Testis (tissue), 5 donors: ENCODE measurements around the gene HHLA2. TPM values are rescaled to one million over a fixed set of nuclear protein-coding genes. Genes with fewer than 3 reads are reported as not detected.
"Not testable (repeated sequence)": the region's sequence is repeated elsewhere in the genome, so short reads cannot be mapped to it uniquely, and the experiment has no call there.

Experiments used
- DNase-seq: peaks from one replicate; pipeline ENCODE4 v3.0.0-alpha.2; 2019
- H3K27ac ChIP-seq, 2 donors: fragments of 200-600 bp; sonication (generic); one replicate each; pipeline ENCODE4 v1.5.1; 2019
- H3K27me3 ChIP-seq: fragments of 200-600 bp; sonication (generic); one replicate; pipeline ENCODE4 v1.5.1; 2019
- H3K36me3 ChIP-seq: fragments of 200-600 bp; sonication (generic); one replicate; pipeline ENCODE4 v1.5.1; 2017; ENCODE audit warnings: low read depth; ENCODE audit errors: missing control alignments
- H3K4me1 ChIP-seq: fragments of 200-600 bp; sonication (generic); one replicate; pipeline ENCODE4 v1.5.1; 2019
- H3K4me3 ChIP-seq, 2 donors: fragments of 200-600 bp; sonication (generic); one replicate each; pipeline ENCODE4 v1.5.1; 2017 to 2019
- H3K9me3 ChIP-seq: fragments of 200-600 bp; sonication (generic); one replicate; pipeline ENCODE4 v1.5.1; 2017
- CTCF ChIP-seq, 3 experiments: fragments of 450-650 bp in 2 of 3; fragments of 200-600 bp in 1 of 3; sonication (generic) in 1 of 3; IDR thresholded peaks; one replicate each; pipeline ENCODE4 v1.5.1; 2016 to 2019; ENCODE audit warnings: antibody characterized with exemption in 3 of 3, mild to moderate bottlenecking in 2 of 3, moderate library complexity in 1 of 3
- POLR2A ChIP-seq: fragments of 450-650 bp; IDR thresholded peaks from one replicate; pipeline ENCODE4 v1.6.1; 2017; ENCODE audit warnings: antibody characterized with exemption, mild to moderate bottlenecking, moderate library complexity
- WGBS, 2 donors: methylation state at CpG; one replicate each; pipeline ENCODE4 v1.1.5; 2018; 5-methylcytosine and 5-hydroxymethylcytosine counted together
- intact Hi-C: fragments of 100-400 bp; cut with DNase I; formaldehyde crosslinking; loops from one replicate; pipeline ENCODE4 v1.15.1; 2023; ENCODE audit warnings: low total_unique reads
- long read RNA-seq, 2 donors: transcript quantifications; one replicate each; lab custom pipeline, GENCODE V29; 2026
- polyA plus RNA-seq: library from polyadenylated mRNA; stranded (reverse); fragments of 350-450 nt; fragmentation: Illumina TruSeq; extraction: RNeasy Lipid Tissue Mini Kit (QIAGEN cat#74804); gene quantifications from one replicate; pipeline ENCODE4 v1.2.3, GENCODE V29; 2014; ENCODE audit warnings: low read depth, low replicate concordance; ENCODE audit not compliant: insufficient read depth
- total RNA-seq, 2 donors: library from RNA; depleted of rRNA; stranded (reverse); fragments of >200 nt; gene quantifications; one replicate each; pipeline ENCODE4 v1.2.3, GENCODE V29; 2016

The HHLA2 gene
- total RNA-seq (1 to 10 TPM; 1.5 to 6.7 TPM), polyA plus RNA-seq (5.2 TPM)
- long read RNA-seq, donor 1, result 0 reads
- long read RNA-seq, donor 2, result 0 reads

- Histone ChIP-seq H3K27me3 (no peaks in the 10 kb centered on the region), H3K9me3 (no peaks in the 10 kb centered on the region), H3K36me3 (no peaks in the 10 kb centered on the region), H3K4me3 (no peak within 1 kb of the TSS), H3K27ac (no peak within 1 kb of the TSS), H3K4me1 (no peaks in the 10 kb centered on the region)
- 83 to 93% methylated on average over 2 of the region's 2 CpGs for WGBS, 2 donors
- intact Hi-C loops, result no loop called here
- TF ChIP-seq POLR2A, result no peak
- TF ChIP-seq CTCF (IDR thresholded peaks at IDR 0.05), result no peak
- no peak for DNase-seq
Observed at GRCh38 chr3:108296239-108296638, at the start of gene HHLA2. HHLA2 (plus strand) TSS chr3:108296548; CDS start chr3:108351814, 55,266 bp downstream.

GRCh38 chr3:108250626-108251025 is 45.7 kb upstream of the HHLA2 start:
- WGBS, 2 donors, result 72 to 88% methylated on average over 2 of the region's 2 CpGs
- no peaks in the 10 kb centered on the region for H3K36me3 ChIP-seq
- H3K27me3 ChIP-seq, result no peaks in the 10 kb centered on the region
- H3K9me3 ChIP-seq, result no peaks in the 10 kb centered on the region
- intact Hi-C loops, result no loop called here
- TF ChIP-seq POLR2A (no peak), CTCF (IDR thresholded peaks at IDR 0.05) (no peak)
- H3K27ac ChIP-seq, result no peak overlapping the region
- H3K4me3 ChIP-seq, result no peak overlapping the region
- no peak for DNase-seq
- no peaks in the 10 kb centered on the region for H3K4me1 ChIP-seq

- Histone ChIP-seq H3K4me1 (no peaks in the 10 kb centered on the region), H3K27me3 (no peaks in the 10 kb centered on the region), H3K36me3 (no peaks in the 10 kb centered on the region), H3K4me3 (no peak overlapping the region), H3K27ac (no peak overlapping the region), H3K9me3 (no peaks in the 10 kb centered on the region)
- DNase-seq, result no peak
- 66 to 70% methylated on average over 4 of the region's 4 CpGs for WGBS, 2 donors
- intact Hi-C loops, result no loop called here
- no peak for TF ChIP-seq CTCF (IDR thresholded peaks at IDR 0.05)
- no peak for TF ChIP-seq POLR2A
Observed at GRCh38 chr3:108251265-108251664, 45.1 kb upstream of the HHLA2 start.

- Histone ChIP-seq H3K4me1 (no peaks in the 10 kb centered on the region), H3K36me3 (no peaks in the 10 kb centered on the region), H3K4me3 (no peak overlapping the region), H3K27me3 (no peaks in the 10 kb centered on the region), H3K27ac (no peak overlapping the region), H3K9me3 (no peaks in the 10 kb centered on the region)
- intact Hi-C loops, result no loop called here
- WGBS, 2 donors, result 92 to 100% methylated on average over 1 of the region's 1 CpG
- TF ChIP-seq CTCF (IDR thresholded peaks at IDR 0.05), result no peak
- no peak for TF ChIP-seq POLR2A
- no peak for DNase-seq
Observed at GRCh38 chr3:108251844-108252243, 44.5 kb upstream of the HHLA2 start.

GRCh38 chr3:108255131-108255530 is 41.2 kb upstream of the HHLA2 start:
- DNase-seq, result no peak
- intact Hi-C loops, result no loop called here
- Histone ChIP-seq H3K9me3 (no peaks in the 10 kb centered on the region), H3K4me3 (no peak overlapping the region), H3K4me1 (no peaks in the 10 kb centered on the region), H3K27me3 (no peaks in the 10 kb centered on the region), H3K27ac (no peak overlapping the region), H3K36me3 (no peaks in the 10 kb centered on the region)
- no peak for TF ChIP-seq POLR2A
- TF ChIP-seq CTCF (IDR thresholded peaks at IDR 0.05), result no peak

GRCh38 chr3:108264534-108265298 is 31.6 kb upstream of the HHLA2 start:
- H3K36me3 ChIP-seq, H3K9me3 ChIP-seq, intact Hi-C loops, H3K4me1 ChIP-seq, H3K27ac ChIP-seq, H3K4me3 ChIP-seq, DNase-seq, H3K27me3 ChIP-seq: not testable (repeated sequence)
- WGBS, 2 donors, result 81 to 84% methylated on average over 4 to 5 of the region's 5 CpGs

- WGBS, 2 donors, result 88 to 97% methylated on average over 3 of the region's 3 CpGs
- H3K27ac ChIP-seq, H3K9me3 ChIP-seq, H3K36me3 ChIP-seq, H3K27me3 ChIP-seq, intact Hi-C loops, H3K4me3 ChIP-seq, DNase-seq, H3K4me1 ChIP-seq: not testable (repeated sequence)
Observed at GRCh38 chr3:108268235-108268634, 28.1 kb upstream of the HHLA2 start.
